ENCODE results near the gene AK5. TPM values are rescaled to one million over a fixed set of nuclear protein-coding genes. Genes with fewer than 3 reads are reported as not detected.

AK5 gene
- total and polyA plus RNA-seq, 11 donors = 0.14 to 0.91 (median 0.40) TPM; not detected in 2

- intact Hi-C loops (cut with DNase I) = no loop called here
- no peaks in the 10 kb centered on the region for H3K9me3 ChIP-seq
- 48 to 64% (median 58%) methylated on average over 4 of the region's 4 CpGs for WGBS, 4 donors
These were observed 94.2 kb downstream of the AK5 start for GRCh38 chr1:77375990-77376389.

GRCh38 chr1:77378723-77379535 lies 97.1 kb downstream of the AK5 start:
- no peak overlapping the region for H3K4me3 ChIP-seq

More at GRCh38 chr1:77375990-77376389, 94.2 kb downstream of the AK5 start:
- TF ChIP-seq CTCF (IDR thresholded peaks at IDR 0.05) (no peak), POLR2A (IDR thresholded peaks at IDR 0.05) (no peak)
- no peaks in the 10 kb centered on the region for H3K4me1 ChIP-seq
- H3K36me3 ChIP-seq = no peaks in the 10 kb centered on the region
- no peak overlapping the region for H3K4me3 ChIP-seq
- ATAC-seq (no peak), DNase-seq (no peak)
- H3K27me3 ChIP-seq = no peaks in the 10 kb centered on the region
- no peak overlapping the region for H3K27ac ChIP-seq

GRCh38 chr1:77382366-77382765 lies 100.5 kb downstream of the AK5 start:
- H3K9me3 ChIP-seq = no peaks in the 10 kb centered on the region
- H3K4me3 ChIP-seq = no peak overlapping the region
- H3K4me1 ChIP-seq = no peaks in the 10 kb centered on the region
- TF ChIP-seq POLR2A (IDR thresholded peaks at IDR 0.05) (no peak), CTCF (IDR thresholded peaks at IDR 0.05) (no peak)
- no peak overlapping the region for H3K27ac ChIP-seq
- DNase-seq (no peak), ATAC-seq (no peak)
- H3K27me3 ChIP-seq = no peaks in the 10 kb centered on the region
- WGBS, 4 donors = 87 to 95% (median 91%) methylated on average over 3 of the region's 3 CpGs
- no peaks in the 10 kb centered on the region for H3K36me3 ChIP-seq
- intact Hi-C loops (cut with DNase I) = no loop called here

More at GRCh38 chr1:77378723-77379535, 97.1 kb downstream of the AK5 start:
- Histone ChIP-seq H3K9me3 (no peaks in the 10 kb centered on the region), H3K27ac (no peak overlapping the region), H3K4me1 (no peaks in the 10 kb centered on the region), H3K27me3 (no peaks in the 10 kb centered on the region), H3K36me3 (no peaks in the 10 kb centered on the region)
- no peak for ATAC-seq
- TF ChIP-seq CTCF (IDR thresholded peaks at IDR 0.05) = no peak
- TF ChIP-seq POLR2A (IDR thresholded peaks at IDR 0.05) = no peak
- WGBS, 4 donors = 32 to 57% (median 41%) methylated on average over 6 of the region's 6 CpGs
- intact Hi-C loops (cut with DNase I) = no loop called here
- no peak for DNase-seq

- no peak overlapping the region for H3K4me3 ChIP-seq
- no peak for DNase-seq
- no peaks in the 10 kb centered on the region for H3K36me3 ChIP-seq
- H3K4me1 ChIP-seq = no peaks in the 10 kb centered on the region
- 85 to 90% (median 89%) methylated on average over 1 of the region's 1 CpG for WGBS, 4 donors
- TF ChIP-seq POLR2A (IDR thresholded peaks at IDR 0.05) (no peak), CTCF (IDR thresholded peaks at IDR 0.05) (no peak)
- H3K27me3 ChIP-seq = no peaks in the 10 kb centered on the region
- no peaks in the 10 kb centered on the region for H3K9me3 ChIP-seq
- intact Hi-C loops (cut with DNase I) = no loop called here
- H3K27ac ChIP-seq = no peak overlapping the region
- ATAC-seq = no peak
These were observed 101.4 kb downstream of the AK5 start for GRCh38 chr1:77383236-77383635.
